GM12873 (cell line): ENCODE data around the gene COL6A1.

Source experiments
- CTCF ChIP-seq: IDR thresholded peaks from 2 replicates; pipeline ENCODE4 v1.5.1; 2012; ENCODE audit warnings: low read depth, mild to moderate bottlenecking, moderate library complexity, low read length, control low read depth; ENCODE audit not compliant: insufficient read depth; ENCODE audit errors: missing control alignments

The COL6A1 gene

GRCh38 chr21:45942755-45943629, 38.6 kb upstream of the COL6A1 start:
- TF ChIP-seq CTCF, result no peak

- TF ChIP-seq CTCF, result no peak
These were observed 37.7 kb upstream of the COL6A1 start for GRCh38 chr21:45943630-45944540.

DNA sequence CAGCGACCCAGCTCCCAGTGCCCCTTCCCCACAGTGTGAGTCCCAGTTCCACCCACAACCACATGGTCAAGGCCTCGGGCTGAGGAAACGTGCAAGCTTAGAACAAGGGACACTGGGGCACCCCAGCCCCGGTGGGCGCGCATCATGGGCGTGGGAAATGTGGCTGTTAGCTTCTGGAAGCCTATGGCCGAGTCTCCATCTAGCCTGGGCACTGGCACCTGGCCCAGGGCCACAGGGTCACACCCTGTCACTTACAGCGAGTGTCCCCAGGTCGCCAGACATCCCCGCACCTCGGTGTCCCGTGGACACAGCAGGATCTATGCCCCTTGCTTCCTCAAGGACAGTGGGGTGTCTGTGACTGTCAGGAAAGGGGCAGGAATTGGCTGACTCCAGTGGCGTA, 37.0 kb upstream of the COL6A1 start:
- no peak for TF ChIP-seq CTCF

DNA sequence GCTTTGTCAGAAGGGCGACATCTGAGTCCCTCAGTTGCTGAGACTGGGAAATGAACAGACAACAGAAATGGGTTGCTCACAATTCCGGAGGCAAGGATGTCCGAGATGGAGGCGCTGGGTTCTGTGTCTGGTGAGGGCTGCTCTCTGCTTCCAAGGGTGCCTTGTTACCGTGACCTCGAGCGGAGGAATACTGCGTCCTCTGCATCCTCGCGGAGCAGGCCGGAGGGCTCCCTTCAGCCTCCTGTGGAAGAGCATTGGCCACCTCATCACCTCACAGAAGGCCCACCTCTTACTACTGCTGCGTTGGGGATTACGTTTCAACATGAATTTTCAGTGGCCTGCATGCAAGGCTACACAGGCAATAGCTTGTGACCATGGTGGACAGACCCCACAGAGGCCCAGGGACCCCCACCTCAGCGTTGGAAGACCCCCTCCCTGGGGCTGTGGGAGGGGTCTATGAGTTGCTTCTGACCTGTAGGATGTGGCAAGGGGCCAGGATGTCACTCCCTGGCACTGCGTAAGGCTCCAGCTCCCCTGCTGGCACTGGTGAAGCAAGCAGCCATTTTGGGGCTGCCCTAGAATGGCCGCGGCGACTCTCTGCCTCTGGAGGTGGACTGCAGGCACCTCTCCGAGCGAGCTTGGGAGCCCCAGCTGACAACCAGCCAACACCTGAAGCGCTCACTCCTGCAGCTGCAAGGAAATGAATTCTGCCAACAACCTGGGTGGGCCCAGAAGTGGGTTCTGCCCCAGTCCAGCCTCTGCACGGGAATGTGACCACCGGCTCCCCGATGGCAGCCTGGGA, 36.3 kb upstream of the COL6A1 start:
- TF ChIP-seq CTCF, result no peak

DNA sequence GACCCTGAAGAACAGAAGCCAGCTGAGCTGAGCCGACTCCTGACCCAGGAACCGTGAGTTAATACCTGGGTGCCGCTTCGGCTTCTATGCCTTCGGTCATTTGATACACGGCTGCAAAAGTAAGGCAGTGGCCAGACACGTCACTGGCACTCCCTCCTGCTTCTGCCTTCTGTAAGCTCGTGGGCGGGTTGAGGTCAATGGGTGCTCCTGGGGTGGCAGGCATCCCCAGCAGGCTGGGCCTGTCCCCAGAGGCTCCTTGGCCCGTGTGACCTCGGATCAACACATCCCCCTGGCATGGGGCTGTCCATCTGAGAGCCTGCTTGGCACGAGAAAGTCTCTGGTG, 35.7 kb upstream of the COL6A1 start:
- no peak for TF ChIP-seq CTCF

DNA sequence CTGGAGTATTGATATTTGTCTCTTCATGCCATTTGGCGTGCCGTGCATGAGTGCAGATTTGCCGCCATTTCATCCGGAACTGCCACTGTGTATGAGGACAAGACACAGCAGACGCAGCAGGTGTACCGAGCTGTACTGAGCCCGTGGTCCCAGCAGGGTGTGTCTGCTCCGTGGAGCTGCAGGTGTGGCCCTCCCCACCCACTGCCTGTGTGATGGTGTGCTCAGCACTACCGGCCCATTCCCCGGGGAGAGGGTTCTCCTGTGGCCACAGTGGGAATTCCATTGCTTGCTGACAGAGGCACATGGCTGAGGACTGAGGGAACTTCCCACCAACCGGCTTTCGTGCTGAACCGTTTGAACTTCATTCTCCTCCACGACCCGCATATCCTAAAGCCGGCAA, 34.3 kb upstream of the COL6A1 start:
- no peak for TF ChIP-seq CTCF
